H1 (cell line): ENCODE data around the gene SGPP2. TPM values are rescaled to one million over a fixed set of nuclear protein-coding genes. Genes with fewer than 3 reads are reported as not detected.

Experiments used
- ASH2L ChIP-seq: fragments of 200-600, 300-600 bp; sonication (generic); IDR thresholded peaks from one replicate; pipeline ENCODE4 v1.7.1; 2017; ENCODE audit warnings: low read length
- CEBPB ChIP-seq: IDR thresholded peaks from 2 replicates; pipeline ENCODE4 v1.6.1; 2012; ENCODE audit warnings: low read depth, low read length
- CREB1 ChIP-seq: IDR thresholded peaks from 2 replicates; pipeline ENCODE4 v1.6.1; 2012; ENCODE audit warnings: inconsistent platforms
- EGR1 ChIP-seq: IDR thresholded peaks from 2 replicates; pipeline ENCODE4 v1.6.1; 2011; ENCODE audit warnings: low read depth, low read length, borderline replicate concordance
- EP300 ChIP-seq, 2 experiments: IDR thresholded peaks; 1 replicate in 1 of 2; 2 replicates in 1 of 2; pipeline ENCODE4 v1.6.1; 2011 to 2012; ENCODE audit warnings: low read depth in 2 of 2, low read length in 2 of 2, mild to moderate bottlenecking in 2 of 2, borderline replicate concordance in 1 of 2, inconsistent platforms in 1 of 2, moderate library complexity in 1 of 2
- GTF2F1 ChIP-seq: IDR thresholded peaks from 2 replicates; pipeline ENCODE4 v1.6.1; 2012; ENCODE audit warnings: low read depth, low read length, improper control_type of control experiment, borderline replicate concordance
- JUND ChIP-seq: IDR thresholded peaks from 2 replicates; pipeline ENCODE4 v1.6.1; 2011; ENCODE audit warnings: mild to moderate bottlenecking, improper control_type of control experiment, low read length
- RAD21 ChIP-seq, 2 experiments: IDR thresholded peaks in 1 of 2; conservative IDR thresholded peaks in 1 of 2; 2 replicates each; pipeline ENCODE4 v1.6.1; 2011; ENCODE audit warnings: low read depth in 2 of 2, low read length in 2 of 2, improper control_type of control experiment in 1 of 2, inconsistent platforms in 1 of 2, mild to moderate bottlenecking in 1 of 2, moderate library complexity in 1 of 2
- TAF7 ChIP-seq: optimal IDR thresholded peaks from 2 replicates; pipeline ENCODE3; 2011; ENCODE audit warnings: low read depth, mild to moderate bottlenecking, inconsistent platforms, low read length, moderate library complexity, borderline replicate concordance
- YY1 ChIP-seq: IDR thresholded peaks from 2 replicates; pipeline ENCODE4 v1.6.1; 2011; ENCODE audit warnings: low read depth, mild to moderate bottlenecking, low read length
- polyA plus RNA-seq, 7 experiments: library from polyadenylated mRNA; depleted of rRNA in 3 of 7; stranded (reverse) in 5 of 7; unstranded in 2 of 7; fragments of >200 nt in 5 of 7; fragments of 200-250 nt in 2 of 7; gene quantifications; 1 replicate in 5 of 7; 2 replicates in 1 of 7; 4 replicates in 1 of 7; pipeline versions ENCODE4 v1.2.1 to v1.2.3, GENCODE V29; 2011 to 2013; ENCODE audit warnings: missing spikeins in 2 of 7, mixed read lengths in 2 of 7
- total RNA-seq: library from RNA; stranded (reverse); fragmentation: NEBNext Ultra II Directional; extraction: Animal tissue kit (Norgen Biotek cat#: 25700); gene quantifications from 2 replicates; pipeline ENCODE4 v1.2.1, GENCODE V29; 2021
- TF ChIP-seq, protein P1 (sequence below): IDR thresholded peaks from 2 replicates; pipeline ENCODE4 v1.6.1; 2012; ENCODE audit warnings: inconsistent platforms

The SGPP2 gene
- total and polyA plus RNA-seq, 2 of the 8 experiments (the other 6 are each of a cell fraction or from before 2014, with no cell fraction given), result 0.29 TPM; not detected in 1

DNA sequence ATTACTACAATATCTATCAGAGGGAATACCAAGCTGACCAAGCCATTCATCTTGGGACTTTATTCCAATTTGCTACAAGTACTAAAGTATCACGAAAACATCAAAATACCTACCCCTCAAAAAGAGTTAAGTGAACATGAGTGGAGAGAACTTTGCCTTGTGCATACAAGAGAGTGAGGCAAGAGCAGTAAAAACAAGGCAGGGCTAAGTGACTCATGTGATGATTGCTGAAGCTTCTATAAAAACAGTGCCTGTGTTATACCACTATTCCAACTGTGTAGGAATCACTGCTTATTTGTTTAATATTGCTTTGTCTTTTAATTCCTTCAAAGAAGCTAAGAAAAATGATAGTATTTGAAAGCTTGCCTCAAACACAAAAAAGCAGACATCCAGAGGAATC, 170.3 kb downstream of the SGPP2 start (continued):
- no peak for TF ChIP-seq JUND
- TF ChIP-seq EGR1, result no peak
- no peak for TF ChIP-seq EP300 (IDR thresholded peaks at IDR 0.05; ENCODE audit: borderline replicate concordance in 1 of 2, low read depth in 2 of 2, low read length in 2 of 2)
- TF ChIP-seq TAF7, result no peak
- no peak for TF ChIP-seq GTF2F1
- no peak for TF ChIP-seq CEBPB
- no peak for TF ChIP-seq ASH2L
- no peak for TF ChIP-seq RAD21 (IDR thresholded peaks at IDR 0.05 in 1 of 2, conservative IDR thresholded peaks at IDR 0.05 in 1 of 2; ENCODE audit: low read depth in 2 of 2, low read length in 2 of 2)
- no peak for TF ChIP-seq CREB1
- TF ChIP-seq, protein P1, sequence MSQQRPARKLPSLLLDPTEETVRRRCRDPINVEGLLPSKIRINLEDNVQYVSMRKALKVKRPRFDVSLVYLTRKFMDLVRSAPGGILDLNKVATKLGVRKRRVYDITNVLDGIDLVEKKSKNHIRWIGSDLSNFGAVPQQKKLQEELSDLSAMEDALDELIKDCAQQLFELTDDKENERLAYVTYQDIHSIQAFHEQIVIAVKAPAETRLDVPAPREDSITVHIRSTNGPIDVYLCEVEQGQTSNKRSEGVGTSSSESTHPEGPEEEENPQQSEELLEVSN, result no peak
- TF ChIP-seq YY1, result no peak
